ENCODE results near the gene ACP4. TPM values are rescaled to one million over a fixed set of nuclear protein-coding genes. Genes with fewer than 3 reads are reported as not detected.

Gene ACP4
- polyA plus RNA-seq, 1 donor from 2014 or later: not detected

Other genes with a start within 250 kb of the ACP4 start
- not detected for gene LRRC4B, start 222.0 kb upstream of the ACP4 start, polyA plus RNA-seq
- gene SYT3, start 150.5 kb upstream of the ACP4 start, polyA plus RNA-seq: not detected
- 1.3 TPM for gene C19orf81, start 141.0 kb upstream of the ACP4 start, polyA plus RNA-seq
- not detected for gene SHANK1, start 70.6 kb upstream of the ACP4 start, polyA plus RNA-seq
- gene CLEC11A, start 67.1 kb upstream of the ACP4 start, polyA plus RNA-seq: 0.61 TPM
- gene GPR32, start 20.0 kb upstream of the ACP4 start, polyA plus RNA-seq: not detected
- 15.5 TPM for gene KLK1, start 33.4 kb downstream of the ACP4 start, polyA plus RNA-seq
- gene KLK15, start 43.2 kb downstream of the ACP4 start, polyA plus RNA-seq: not detected
- not detected for gene KLK3, start 64.5 kb downstream of the ACP4 start, polyA plus RNA-seq
- not detected for gene KLK2, start 83.0 kb downstream of the ACP4 start, polyA plus RNA-seq
- gene KLK4, start 121.0 kb downstream of the ACP4 start, polyA plus RNA-seq: not detected
- not detected for gene KLK5, start 162.6 kb downstream of the ACP4 start, polyA plus RNA-seq
- not detected for gene KLK6, start 179.2 kb downstream of the ACP4 start, polyA plus RNA-seq
- gene KLK7, start 193.5 kb downstream of the ACP4 start, polyA plus RNA-seq: not detected
- gene KLK8, start 211.2 kb downstream of the ACP4 start, polyA plus RNA-seq: not detected
- gene KLK10, start 229.3 kb downstream of the ACP4 start, polyA plus RNA-seq: not detected
- not detected for gene KLK11, start 236.2 kb downstream of the ACP4 start, polyA plus RNA-seq
- not detected for gene KLK12, start 244.6 kb downstream of the ACP4 start, polyA plus RNA-seq

Data from IgD-negative memory B cell (primary cell).